Trophoblast cell (in vitro differentiated cells and primary cell): Measurements from ENCODE around the gene PRMT3.

ENCODE experiments used
- DNase-seq, 2 donors: peaks; one replicate each; pipeline ENCODE4 v3.0.0-alpha.2; 2016
- H2AFZ ChIP-seq: 2 replicates; pipeline ENCODE4 v1.6.1; 2013; ENCODE audit warnings: low read length, moderate library complexity, mild to moderate bottlenecking; ENCODE audit not compliant: insufficient read depth, poor library complexity
- H2AK5ac ChIP-seq: 2 replicates; pipeline ENCODE4 v1.6.1; 2013; ENCODE audit warnings: mild to moderate bottlenecking, low read length
- H2BK120ac ChIP-seq: 2 replicates; pipeline ENCODE4 v1.6.1; 2013; ENCODE audit warnings: low read length, mild to moderate bottlenecking, moderate library complexity; ENCODE audit not compliant: insufficient read depth, poor library complexity
- H2BK12ac ChIP-seq: 2 replicates; pipeline ENCODE4 v1.6.1; 2013; ENCODE audit warnings: mild to moderate bottlenecking, low read length, moderate library complexity
- H2BK5ac ChIP-seq: 2 replicates; pipeline ENCODE4 v1.6.1; 2013; ENCODE audit warnings: low read length, low read depth, moderate library complexity, mild to moderate bottlenecking; ENCODE audit not compliant: poor library complexity
- H3K14ac ChIP-seq: 2 replicates; pipeline ENCODE4 v1.6.1; 2013; ENCODE audit warnings: mild to moderate bottlenecking, low read length
- H3K18ac ChIP-seq: 2 replicates; pipeline ENCODE4 v1.6.1; 2013; ENCODE audit warnings: mild to moderate bottlenecking, low read length
- H3K23ac ChIP-seq: 2 replicates; pipeline ENCODE4 v1.6.1; 2013; ENCODE audit warnings: low read length
- H3K27ac ChIP-seq: 2 replicates; pipeline ENCODE4 v1.5.1; 2013; ENCODE audit warnings: low read depth, mild to moderate bottlenecking, inconsistent platforms, low read length, moderate library complexity
- H3K27me3 ChIP-seq: 2 replicates; pipeline ENCODE4 v1.6.1; 2013; ENCODE audit warnings: inconsistent platforms, mild to moderate bottlenecking, low read length, moderate library complexity; ENCODE audit not compliant: insufficient read depth
- H3K36me3 ChIP-seq, 2 experiments: 1 replicate in 1 of 2; 2 replicates in 1 of 2; pipeline ENCODE4 v1.6.1; 2013; ENCODE audit warnings: low read length in 2 of 2, mild to moderate bottlenecking in 2 of 2, moderate library complexity in 1 of 2; ENCODE audit not compliant: insufficient read depth in 2 of 2, control insufficient read depth in 1 of 2
- H3K4ac ChIP-seq: 2 replicates; pipeline ENCODE4 v1.6.1; 2013; ENCODE audit warnings: low read depth, mild to moderate bottlenecking, low read length, moderate library complexity
- H3K4me1 ChIP-seq, 2 experiments: 1 replicate in 1 of 2; 2 replicates in 1 of 2; pipeline ENCODE4 v1.6.1; 2013; ENCODE audit warnings: low read length in 2 of 2, mild to moderate bottlenecking in 2 of 2, moderate library complexity in 1 of 2; ENCODE audit not compliant: insufficient read depth in 2 of 2, control insufficient read depth in 1 of 2
- H3K4me2 ChIP-seq: 2 replicates; pipeline ENCODE4 v1.6.1; 2013; ENCODE audit warnings: inconsistent platforms, mild to moderate bottlenecking, low read length, moderate library complexity
- H3K4me3 ChIP-seq: 2 replicates; pipeline ENCODE4 v1.5.1; 2013; ENCODE audit warnings: mild to moderate bottlenecking, low read depth, low read length, inconsistent platforms
- H3K79me1 ChIP-seq: one replicate; pipeline ENCODE4 v1.6.1; 2013; ENCODE audit warnings: low read length
- H3K79me2 ChIP-seq: 2 replicates; pipeline ENCODE4 v1.6.1; 2013; ENCODE audit warnings: low read length, mild to moderate bottlenecking; ENCODE audit not compliant: control insufficient read depth, insufficient read depth, poor library complexity
- H3K9ac ChIP-seq: 2 replicates; pipeline ENCODE4 v1.6.1; 2013; ENCODE audit warnings: mild to moderate bottlenecking, low read length
- H3K9me3 ChIP-seq: 2 replicates; pipeline ENCODE4 v1.6.1; 2013; ENCODE audit warnings: low read depth, mild to moderate bottlenecking, control low read depth, inconsistent platforms, low read length; ENCODE audit not compliant: insufficient read depth
- H4K12ac ChIP-seq: 2 replicates; pipeline ENCODE4 v1.6.1; 2013; ENCODE audit warnings: low read depth, mild to moderate bottlenecking, low read length, moderate library complexity
- H4K8ac ChIP-seq: 2 replicates; pipeline ENCODE4 v1.6.1; 2013; ENCODE audit warnings: low read depth, mild to moderate bottlenecking, low read length, moderate library complexity
- H4K91ac ChIP-seq: one replicate; pipeline ENCODE4 v1.6.1; 2013; ENCODE audit warnings: low read depth, mild to moderate bottlenecking, low read length, moderate library complexity
- WGBS: extraction: QIAGEN DNeasy Blood & Tissue Kit; methylation state at CpG from one replicate; pipeline ENCODE4 v1.1.7; 2013; ENCODE audit warnings: missing lambda C conversion rate; ENCODE audit not compliant: insufficient read length, insufficient coverage; ENCODE audit errors: extremely low coverage; 5-methylcytosine and 5-hydroxymethylcytosine counted together

The PRMT3 gene

DNA sequence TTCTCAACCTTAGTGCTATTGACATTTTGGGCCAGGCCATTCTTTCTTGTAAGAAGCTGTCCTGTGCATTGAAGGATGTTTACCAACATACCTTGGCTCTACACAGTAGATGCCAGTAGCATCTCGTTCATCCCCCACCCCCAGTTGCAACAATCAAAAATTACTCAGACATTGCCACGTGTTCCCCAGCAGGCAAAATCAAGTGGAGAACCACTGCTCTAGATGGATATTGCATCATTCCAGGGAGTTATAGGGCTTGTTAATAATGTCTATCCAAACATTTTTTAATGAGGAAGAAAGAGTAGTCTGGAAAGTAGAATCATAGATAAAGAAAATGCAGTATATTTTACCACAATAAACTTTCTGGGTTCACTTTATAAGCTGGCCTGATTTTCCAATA, 64.1 kb downstream of the PRMT3 start:
- Histone ChIP-seq H3K4me1 (no peaks in the 10 kb centered on the region), H3K79me1 (no peaks in the 10 kb centered on the region), H3K9ac (no peak overlapping the region), H3K36me3 (no peaks in the 10 kb centered on the region), H4K8ac (no peak overlapping the region), H2BK5ac (no peak overlapping the region), H3K4ac (no peak overlapping the region), H3K23ac (no peak overlapping the region), H3K14ac (no peak overlapping the region), H3K18ac (no peak overlapping the region), H2AK5ac (no peak overlapping the region), H2BK120ac (no peak overlapping the region), H3K4me2 (no peak overlapping the region), H3K27ac (no peak overlapping the region), H4K12ac (no peak overlapping the region), H3K4me3 (no peak overlapping the region), H3K9me3 (no peaks in the 10 kb centered on the region), H4K91ac (no peak overlapping the region), H3K27me3 (no peaks in the 10 kb centered on the region), H2BK12ac (no peak overlapping the region), H3K79me2 (no peaks in the 10 kb centered on the region), H2AFZ (no peak overlapping the region)
- DNase-seq, result no peak
- WGBS, result no CpG with 5 or more reads among the region's 2 CpGs

DNA sequence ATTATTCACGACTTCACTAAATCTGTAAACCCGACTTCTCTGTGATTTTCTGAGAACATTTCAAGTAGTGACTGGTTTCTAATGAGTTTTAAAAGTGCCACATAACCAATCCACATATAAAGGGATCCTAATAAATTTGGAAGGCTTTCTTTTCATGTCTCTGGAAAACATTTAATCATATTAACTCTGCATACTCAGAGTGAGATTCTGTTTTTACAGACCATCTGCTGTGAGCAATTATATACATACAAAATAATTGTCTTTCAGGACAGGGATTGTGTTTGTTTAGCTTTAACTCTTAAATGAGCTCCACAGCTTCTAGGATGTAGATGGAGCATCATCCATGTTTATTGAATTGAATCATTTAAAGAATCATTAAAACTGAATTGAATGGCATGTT, 65.1 kb downstream of the PRMT3 start:
- H3K79me1 ChIP-seq, result no peaks in the 10 kb centered on the region
- no peaks in the 10 kb centered on the region for H3K4me1 ChIP-seq
- no peak overlapping the region for H3K4me3 ChIP-seq
- no peak overlapping the region for H2BK5ac ChIP-seq
- H3K9ac ChIP-seq, result no peak overlapping the region
- no peak overlapping the region for H4K91ac ChIP-seq
- no peaks in the 10 kb centered on the region for H3K79me2 ChIP-seq
- no peak overlapping the region for H3K27ac ChIP-seq
- no peaks in the 10 kb centered on the region for H3K27me3 ChIP-seq
- no peak for DNase-seq
- no peak overlapping the region for H3K14ac ChIP-seq
- H3K4ac ChIP-seq, result no peak overlapping the region
- no peak overlapping the region for H2BK12ac ChIP-seq
- H3K4me2 ChIP-seq, result no peak overlapping the region
- no peak overlapping the region for H3K23ac ChIP-seq
- no CpG with 5 or more reads among the region's 2 CpGs for WGBS
- H4K8ac ChIP-seq, result no peak overlapping the region
- H2AFZ ChIP-seq, result no peak overlapping the region
- no peaks in the 10 kb centered on the region for H3K36me3 ChIP-seq
- H3K18ac ChIP-seq, result no peak overlapping the region
- no peak overlapping the region for H4K12ac ChIP-seq
- no peak overlapping the region for H2BK120ac ChIP-seq
- no peaks in the 10 kb centered on the region for H3K9me3 ChIP-seq
- H2AK5ac ChIP-seq, result no peak overlapping the region

DNA sequence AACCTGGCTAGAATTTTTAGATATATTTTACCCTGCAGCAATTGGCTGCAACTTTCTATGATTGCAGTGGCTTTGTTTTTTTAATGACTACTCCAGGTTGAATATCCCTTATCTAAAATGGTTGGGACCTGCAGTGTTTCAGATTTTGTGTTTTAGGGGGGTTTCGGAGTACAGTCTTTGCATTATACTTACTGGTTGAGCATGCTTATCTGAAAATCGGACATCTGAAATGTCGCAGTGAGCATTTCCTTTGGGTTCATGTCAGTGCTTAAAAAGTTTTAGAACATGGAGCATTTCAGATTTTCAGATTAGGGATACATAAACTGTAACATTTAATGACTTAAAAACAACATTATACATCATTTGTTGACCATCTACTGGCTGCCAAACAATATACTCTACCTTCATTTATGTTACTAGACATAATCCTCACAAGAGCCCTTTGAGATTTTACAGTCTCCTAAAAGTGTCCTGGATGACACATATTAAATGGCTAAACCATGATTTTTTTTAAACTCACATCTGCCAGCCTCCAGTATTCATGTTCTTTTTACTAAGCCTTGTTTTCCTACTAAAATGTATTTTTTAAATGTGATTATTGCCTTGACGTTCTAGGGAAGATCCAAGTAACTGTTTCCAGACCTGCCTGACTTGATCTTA, 66.3 kb downstream of the PRMT3 start:
- Histone ChIP-seq H2BK12ac (no peak overlapping the region), H3K79me2 (no peaks in the 10 kb centered on the region), H2AFZ (no peak overlapping the region), H3K27ac (no peak overlapping the region), H3K4ac (no peak overlapping the region), H3K4me1 (no peaks in the 10 kb centered on the region), H3K4me2 (no peak overlapping the region), H2BK5ac (no peak overlapping the region), H4K91ac (no peak overlapping the region), H3K9ac (no peak overlapping the region), H3K36me3 (no peaks in the 10 kb centered on the region), H2AK5ac (no peak overlapping the region), H3K14ac (no peak overlapping the region), H4K8ac (no peak overlapping the region), H3K9me3 (no peaks in the 10 kb centered on the region), H3K18ac (no peak overlapping the region), H2BK120ac (no peak overlapping the region), H3K23ac (no peak overlapping the region), H3K4me3 (no peak overlapping the region), H3K27me3 (no peaks in the 10 kb centered on the region), H4K12ac (no peak overlapping the region), H3K79me1 (no peaks in the 10 kb centered on the region)
- no peak for DNase-seq
- WGBS, result no CpG with 5 or more reads among the region's 4 CpGs

GRCh38 chr11:20457001-20457799, 69.7 kb downstream of the PRMT3 start:
- H3K27me3 ChIP-seq, result no peaks in the 10 kb centered on the region
- H4K12ac ChIP-seq, result no peak overlapping the region
- no CpG with 5 or more reads among the region's 4 CpGs for WGBS
- H3K36me3 ChIP-seq, result no peaks in the 10 kb centered on the region
- no peak overlapping the region for H3K14ac ChIP-seq
- H4K8ac ChIP-seq, result no peak overlapping the region
- H3K18ac ChIP-seq, result no peak overlapping the region
- no peak for DNase-seq
- no peaks in the 10 kb centered on the region for H3K79me1 ChIP-seq
- no peak overlapping the region for H2BK5ac ChIP-seq
- no peak overlapping the region for H2BK120ac ChIP-seq
- H3K23ac ChIP-seq, result no peak overlapping the region
- H3K4ac ChIP-seq, result no peak overlapping the region
- H3K27ac ChIP-seq, result no peak overlapping the region
- no peak overlapping the region for H3K4me3 ChIP-seq
- H3K4me2 ChIP-seq, result no peak overlapping the region
- no peaks in the 10 kb centered on the region for H3K9me3 ChIP-seq
- no peak overlapping the region for H4K91ac ChIP-seq
- no peaks in the 10 kb centered on the region for H3K4me1 ChIP-seq
- H3K79me2 ChIP-seq, result no peaks in the 10 kb centered on the region
- H2AK5ac ChIP-seq, result no peak overlapping the region
- no peak overlapping the region for H2BK12ac ChIP-seq
- H3K9ac ChIP-seq, result no peak overlapping the region
- H2AFZ ChIP-seq, result no peak overlapping the region
